Fibroblast of lung (primary cell): ENCODE results near the gene MKRN2. TPM values are rescaled to one million over a fixed set of nuclear protein-coding genes. Genes with fewer than 3 reads are reported as not detected.

Experiments used
- DNase-seq, 2 donors: peaks; one replicate each; pipeline versions ENCODE4 v3.0.0 to v3.0.0-alpha.2; 2010; ENCODE audit warnings: low read depth in 2 of 2
- H2AFZ ChIP-seq: 2 replicates; pipeline ENCODE4 v1.5.1; 2012; ENCODE audit warnings: low read length, control low read depth, inconsistent platforms
- H3K27ac ChIP-seq: 2 replicates; pipeline ENCODE4 v1.5.1; 2011; ENCODE audit warnings: low read length, control low read depth; ENCODE audit not compliant: insufficient read depth
- H3K27me3 ChIP-seq: 2 replicates; pipeline ENCODE4 v1.5.1; 2011; ENCODE audit warnings: mild to moderate bottlenecking, low read length; ENCODE audit not compliant: control insufficient read depth, insufficient read depth
- H3K36me3 ChIP-seq: 2 replicates; pipeline ENCODE4 v1.5.1; 2011; ENCODE audit warnings: low read length; ENCODE audit not compliant: control insufficient read depth, insufficient read depth
- H3K4me1 ChIP-seq: 2 replicates; pipeline ENCODE4 v1.5.1; 2011; ENCODE audit warnings: low read length; ENCODE audit not compliant: control insufficient read depth, insufficient read depth; ENCODE audit errors: extremely low read depth
- H3K4me2 ChIP-seq: 2 replicates; pipeline ENCODE4 v1.5.1; 2011; ENCODE audit warnings: low read length, control low read depth; ENCODE audit not compliant: insufficient read depth; ENCODE audit errors: extremely low read depth
- H3K4me3 ChIP-seq, 4 experiments: fragments of 200-600 bp in 1 of 4; sonication (generic) in 1 of 4; replicated peaks in 1 of 4; 2 replicates each; pipeline ENCODE4 v1.5.1; 2011 to 2016; ENCODE audit warnings: low read length in 4 of 4, low read depth in 3 of 4, mild to moderate bottlenecking in 3 of 4, control low read depth in 2 of 4, inconsistent platforms in 1 of 4, mixed read lengths in 1 of 4; ENCODE audit not compliant: insufficient read depth in 1 of 4; ENCODE audit errors: control extremely low read depth in 1 of 4
- H3K79me2 ChIP-seq: 2 replicates; pipeline ENCODE4 v1.5.1; 2012; ENCODE audit warnings: mild to moderate bottlenecking, low read length, inconsistent platforms; ENCODE audit not compliant: control insufficient read depth, insufficient read depth
- H3K9ac ChIP-seq: 2 replicates; pipeline ENCODE4 v1.5.1; 2011; ENCODE audit warnings: mild to moderate bottlenecking, low read length, control low read depth; ENCODE audit not compliant: insufficient read depth
- H3K9me3 ChIP-seq: 2 replicates; pipeline ENCODE4 v1.5.1; 2012; ENCODE audit warnings: low read depth, low read length; ENCODE audit not compliant: control insufficient read depth, insufficient read depth
- H4K20me1 ChIP-seq: 2 replicates; pipeline ENCODE4 v1.5.1; 2011; ENCODE audit warnings: low read length; ENCODE audit not compliant: control insufficient read depth, insufficient read depth; ENCODE audit errors: extremely low read depth
- CTCF ChIP-seq, 2 donors: IDR thresholded peaks in 1 of 2; conservative IDR thresholded peaks in 1 of 2; 1 replicate in 1 of 2; 2 replicates in 1 of 2; pipeline ENCODE4 v1.5.1; 2011 to 2012; ENCODE audit warnings: low read length in 2 of 2, control low read depth in 1 of 2, inconsistent platforms in 1 of 2, low read depth in 1 of 2, mild to moderate bottlenecking in 1 of 2
- EZH2 ChIP-seq: IDR thresholded peaks from 2 replicates; pipeline ENCODE4 v1.5.1; 2012; ENCODE audit warnings: low read length, control low read depth, mild to moderate bottlenecking; ENCODE audit errors: missing control alignments
- polyA plus RNA-seq, 2 donors: library from polyadenylated mRNA; depleted of rRNA in 1 of 2; stranded (reverse) in 1 of 2; unstranded in 1 of 2; fragments of >200 nt; gene quantifications; 2 replicates each; pipeline ENCODE4 v1.2.1, GENCODE V29; 2011 to 2012; ENCODE audit warnings: missing spikeins in 1 of 2
- total RNA-seq: library from RNA; depleted of rRNA; stranded (reverse); fragments of >200 nt; gene quantifications from 2 replicates; pipeline ENCODE4 v1.2.1, GENCODE V29; 2014

Gene MKRN2
- total and polyA plus RNA-seq, 2 donors (not counting 1 experiment from before 2014, with no cell fraction given) = 37.7 to 48.1 TPM

GRCh38 chr3:12568747-12569146, 11.9 kb downstream of the MKRN2 start:
- no peak overlapping the region for H3K4me2 ChIP-seq
- H3K27me3 ChIP-seq = no peaks in the 10 kb centered on the region
- no peak for DNase-seq
- H3K79me2 ChIP-seq = peaks cover 50% of the 10 kb centered on the region
- no peak overlapping the region for H3K27ac ChIP-seq
- peaks cover 20% of the 10 kb centered on the region for H3K36me3 ChIP-seq
- H3K9ac ChIP-seq = no peak overlapping the region
- TF ChIP-seq CTCF (conservative IDR thresholded peaks at IDR 0.05 in 1 of 2, IDR thresholded peaks at IDR 0.05 in 1 of 2; ENCODE audit: low read depth in 1 of 2, low read length in 2 of 2) (no peak), EZH2 (no peak)
- H3K9me3 ChIP-seq = no peaks in the 10 kb centered on the region
- no peaks in the 10 kb centered on the region for H3K4me1 ChIP-seq
- H3K4me3 ChIP-seq = no peak overlapping the region
- no peaks in the 10 kb centered on the region for H4K20me1 ChIP-seq
- no peak overlapping the region for H2AFZ ChIP-seq

GRCh38 chr3:12569836-12570235, 12.9 kb downstream of the MKRN2 start:
- Histone ChIP-seq H4K20me1 (no peaks in the 10 kb centered on the region), H3K27me3 (no peaks in the 10 kb centered on the region), H3K4me3 (no peak overlapping the region), H3K9me3 (no peaks in the 10 kb centered on the region), H3K79me2 (peaks cover 41% of the 10 kb centered on the region), H3K9ac (no peak overlapping the region), H3K4me2 (no peak overlapping the region), H3K4me1 (peaks cover 5% of the 10 kb centered on the region), H3K27ac (no peak overlapping the region), H3K36me3 (peaks cover 27% of the 10 kb centered on the region), H2AFZ (no peak overlapping the region)
- TF ChIP-seq CTCF (conservative IDR thresholded peaks at IDR 0.05 in 1 of 2, IDR thresholded peaks at IDR 0.05 in 1 of 2; ENCODE audit: low read depth in 1 of 2, low read length in 2 of 2) (no peak), EZH2 (no peak)
- DNase-seq = no peak

GRCh38 chr3:12571986-12572385, 15.1 kb downstream of the MKRN2 start:
- TF ChIP-seq CTCF (conservative IDR thresholded peaks at IDR 0.05 in 1 of 2, IDR thresholded peaks at IDR 0.05 in 1 of 2; ENCODE audit: low read depth in 1 of 2, low read length in 2 of 2) = no peak
- no peak for TF ChIP-seq EZH2
- Histone ChIP-seq H3K4me2 (no peak overlapping the region), H3K9me3 (no peaks in the 10 kb centered on the region), H3K9ac (no peak overlapping the region), H4K20me1 (no peaks in the 10 kb centered on the region), H2AFZ (no peak overlapping the region), H3K4me3 (no peak overlapping the region), H3K36me3 (peaks cover 28% of the 10 kb centered on the region), H3K27me3 (no peaks in the 10 kb centered on the region), H3K79me2 (peaks cover 22% of the 10 kb centered on the region), H3K27ac (no peak overlapping the region), H3K4me1 (peaks cover 8% of the 10 kb centered on the region)
- no peak for DNase-seq
